EL (cell line): ENCODE measurements around the gene PLEKHA4.
"Not testable (repeated sequence)": the region's sequence is repeated elsewhere in the genome, so short reads cannot be mapped to it uniquely, and the experiment has no call there.

Experiments
- DNase-seq: peaks from one replicate; pipeline ENCODE4 v3.0.0-alpha.2; 2016

The PLEKHA4 gene

DNA sequence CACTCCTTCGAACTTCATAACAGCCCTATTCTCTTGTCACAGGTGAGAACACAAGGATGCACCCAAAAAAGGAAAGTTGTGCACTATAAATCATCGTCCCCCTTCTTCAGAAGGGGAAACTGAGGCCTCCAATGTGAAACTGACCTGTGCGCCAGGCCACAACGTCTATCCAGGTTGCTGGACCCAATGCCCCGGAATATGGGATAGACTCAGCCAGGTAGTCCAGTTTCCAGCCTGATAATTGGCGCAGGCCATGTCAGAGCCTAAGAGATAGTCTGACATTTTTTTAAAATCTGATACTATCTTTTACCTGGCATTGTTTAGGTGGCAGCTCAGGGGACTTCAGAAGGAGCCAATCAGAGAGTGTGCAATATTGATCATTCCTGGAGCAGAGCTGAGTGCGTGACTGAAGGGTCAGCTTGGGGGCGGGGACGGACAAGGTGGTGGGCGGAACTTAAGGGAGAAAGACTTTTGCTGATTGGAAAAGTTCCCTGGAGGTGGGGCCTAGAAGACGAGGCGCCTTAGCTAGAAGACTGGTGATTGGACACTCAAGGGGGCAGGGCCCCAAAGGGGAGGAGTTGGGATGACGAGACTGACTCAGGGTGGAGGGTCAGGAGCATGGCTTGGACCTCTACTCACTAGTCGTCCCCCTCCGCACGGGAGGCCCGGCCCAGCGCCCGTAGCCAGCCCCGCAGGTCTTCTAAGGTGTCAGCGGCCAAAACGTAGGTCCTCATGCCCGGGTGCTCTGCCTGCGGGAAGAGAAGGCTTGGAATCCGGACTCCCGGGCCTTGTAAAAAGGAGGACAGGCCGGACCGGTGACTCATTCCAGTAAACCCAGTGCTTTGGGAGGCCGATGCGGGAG, 8.5 kb downstream of the PLEKHA4 start:
- DNase-seq: no peak

DNA sequence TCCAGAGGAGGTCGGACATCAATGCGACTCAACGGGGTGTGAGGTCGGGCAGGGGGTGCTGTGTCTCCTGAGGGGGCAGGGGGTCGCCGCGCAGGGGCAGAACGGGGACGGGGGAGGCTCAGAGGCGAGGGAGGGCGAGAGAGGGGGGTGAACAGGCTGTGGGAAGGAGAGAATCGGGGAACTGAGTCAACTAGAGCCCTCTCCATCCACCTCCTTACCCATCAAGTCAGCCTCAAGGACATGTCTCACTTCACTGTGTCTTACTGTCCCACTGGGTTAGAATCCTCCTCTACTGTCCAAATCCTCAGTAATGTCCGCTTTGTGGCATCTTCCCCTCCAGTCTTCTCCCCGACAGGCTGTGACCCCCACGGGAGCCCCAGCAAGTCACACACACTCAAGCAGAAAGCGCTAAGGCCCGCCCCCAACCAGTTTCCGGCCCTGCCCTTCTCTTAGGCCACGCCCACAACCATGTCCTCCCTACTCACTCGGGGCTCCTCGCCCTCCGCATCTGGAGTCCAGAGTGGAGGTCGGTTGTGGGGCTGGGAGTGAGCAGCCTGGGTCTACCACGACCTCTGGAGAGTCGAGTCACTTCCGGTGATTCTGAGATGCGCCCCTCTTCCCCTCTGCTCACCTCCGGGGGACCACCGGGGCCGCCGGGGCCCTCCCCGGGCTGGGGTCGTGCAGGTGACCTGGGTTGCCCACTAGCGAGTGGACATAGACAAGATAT, 9.3 kb downstream of the PLEKHA4 start:
- no peak for DNase-seq

- no peak for DNase-seq
Observed at GRCh38 chr19:48856921-48857320, 11.5 kb downstream of the PLEKHA4 start.

- no peak for DNase-seq
Observed at GRCh38 chr19:48854103-48854502, 14.3 kb downstream of the PLEKHA4 start.

DNA sequence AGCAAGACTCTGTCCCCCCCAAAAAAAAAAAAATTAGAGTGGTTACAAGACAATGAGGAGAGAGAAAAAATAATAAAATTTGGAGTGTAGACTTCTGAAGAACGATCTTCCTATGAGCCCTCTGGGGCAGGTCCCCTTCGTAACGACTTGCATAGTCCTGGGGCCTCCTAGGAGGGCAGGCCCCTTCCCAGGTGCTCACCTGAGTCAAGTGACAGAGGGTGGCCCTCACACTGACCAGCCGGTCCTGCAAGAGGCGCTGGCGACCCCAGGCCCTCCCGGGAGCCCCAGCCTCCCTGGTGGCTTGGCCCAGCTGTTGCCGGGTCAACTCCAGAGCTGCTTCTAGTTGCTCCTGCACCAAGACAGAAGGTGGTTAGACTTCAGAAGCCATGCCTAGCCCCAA, 14.9 kb downstream of the PLEKHA4 start:
- no peak for DNase-seq

DNA sequence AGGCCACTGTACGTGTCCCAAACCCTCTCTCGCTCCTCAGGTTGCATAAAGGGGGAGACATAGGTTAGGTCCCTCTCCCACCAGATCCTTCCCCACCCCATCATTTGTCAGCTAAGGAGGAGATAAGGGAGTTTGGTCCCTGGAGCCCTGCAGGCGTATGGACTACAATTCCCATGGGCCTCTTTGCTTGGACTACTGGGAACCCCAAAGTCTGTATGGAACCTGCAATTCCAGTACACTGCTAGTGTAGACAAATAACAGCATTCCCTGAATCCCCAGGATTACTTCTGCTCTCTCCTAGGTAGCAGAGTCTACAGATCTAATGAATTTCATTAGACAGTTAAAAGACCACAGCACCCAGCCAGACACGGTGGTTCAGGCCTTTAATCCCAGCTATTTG, 16.1 kb downstream of the PLEKHA4 start:
- no peak for DNase-seq

DNA sequence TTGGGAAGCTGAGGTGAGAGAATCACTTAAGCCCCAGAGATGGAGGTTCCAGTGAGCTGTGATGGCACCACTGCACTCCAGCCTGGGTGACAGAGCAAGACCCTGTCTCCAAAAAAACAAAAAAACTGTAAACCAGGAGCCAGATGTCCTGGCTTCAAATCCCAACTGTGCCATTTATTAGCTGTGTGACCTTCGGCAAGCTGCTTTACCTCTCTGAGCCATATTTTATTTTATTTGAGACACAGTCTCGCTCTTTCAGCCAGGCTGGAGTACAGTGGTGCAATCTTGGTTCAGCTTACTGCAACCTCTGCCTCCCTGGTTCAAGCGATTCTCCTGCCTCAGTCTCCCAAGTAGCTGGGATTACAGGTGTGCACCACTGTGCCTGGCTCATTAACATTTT, 21.8 kb downstream of the PLEKHA4 start:
- not testable (repeated sequence) for DNase-seq

DNA sequence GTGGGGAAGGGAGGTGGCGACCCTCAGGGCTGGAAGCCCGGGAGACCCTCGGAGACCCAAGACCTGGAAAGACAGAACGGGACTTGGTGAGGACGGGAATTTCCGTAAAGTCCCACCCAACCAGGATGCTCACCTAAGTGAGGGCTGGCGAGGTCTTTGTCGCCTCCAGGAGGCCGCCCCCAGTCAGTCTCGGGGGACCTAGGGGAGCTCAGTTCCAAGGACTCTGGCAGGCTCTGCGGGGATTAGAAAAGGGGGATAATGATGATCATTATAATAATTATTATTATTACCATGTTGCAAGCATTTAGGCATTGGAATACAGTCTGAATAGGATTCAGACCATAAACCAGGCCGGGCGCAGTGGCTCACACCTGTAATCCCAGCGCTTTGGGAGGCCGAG, 23.0 kb downstream of the PLEKHA4 start:
- no peak for DNase-seq

DNA sequence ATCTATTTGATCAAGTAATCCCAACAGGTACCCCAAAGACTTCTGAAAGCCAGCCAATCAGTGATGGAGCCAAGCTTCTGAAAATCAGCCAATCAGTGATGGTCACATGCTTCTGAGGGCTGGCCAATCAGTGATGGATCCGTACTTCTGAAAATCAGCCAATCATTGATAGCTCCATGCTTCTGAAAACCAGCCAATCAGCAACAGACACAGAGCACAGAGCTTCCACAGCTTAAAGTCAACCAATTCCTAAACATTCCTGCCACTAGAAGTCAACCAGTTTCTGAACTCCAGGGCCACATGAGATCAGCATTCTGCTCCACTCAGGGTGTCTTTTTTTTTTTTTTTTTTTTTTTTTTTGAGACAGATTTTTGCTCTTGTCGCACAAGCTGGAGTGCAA, 23.9 kb downstream of the PLEKHA4 start:
- DNase-seq: peak; percentile 61

DNA sequence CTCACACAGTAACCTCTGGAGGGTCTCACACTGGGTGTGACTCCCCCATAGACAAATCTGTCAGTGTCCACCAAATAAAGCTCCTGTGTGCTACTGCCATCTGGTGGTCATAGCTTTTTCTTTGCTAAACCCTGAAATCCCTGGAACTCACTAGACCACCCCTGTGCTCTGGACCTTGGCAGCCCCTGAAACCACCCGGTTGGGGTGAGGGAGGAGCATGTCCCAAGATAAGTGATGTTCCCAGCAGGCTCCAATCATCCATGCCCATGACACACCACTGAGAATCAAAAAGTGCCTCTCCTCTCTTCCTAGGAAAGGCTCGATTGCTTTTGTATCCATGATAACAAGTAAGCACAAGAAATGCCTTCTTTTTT, 25.6 kb downstream of the PLEKHA4 start:
- peak; percentile 55 for DNase-seq

DNA sequence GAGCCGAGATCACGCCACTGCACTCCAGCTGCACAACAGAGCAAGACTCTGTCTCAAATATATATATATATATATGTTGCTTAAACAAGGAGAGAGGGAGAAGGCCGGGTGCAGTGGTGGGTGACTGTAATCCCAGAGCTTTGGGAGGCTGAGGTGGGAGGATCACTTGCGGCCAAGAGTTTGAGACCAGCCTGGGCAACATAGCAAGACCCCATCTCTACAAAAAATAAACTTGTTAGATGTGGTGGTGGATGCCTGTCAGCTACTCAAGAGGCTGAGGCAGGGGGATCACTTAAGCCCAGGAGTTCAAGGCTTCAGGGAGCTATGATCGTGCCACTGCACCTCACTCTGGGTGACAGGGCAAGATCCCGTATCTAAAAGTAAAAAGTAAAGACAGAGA, 26.8 kb downstream of the PLEKHA4 start:
- DNase-seq: no peak

DNA sequence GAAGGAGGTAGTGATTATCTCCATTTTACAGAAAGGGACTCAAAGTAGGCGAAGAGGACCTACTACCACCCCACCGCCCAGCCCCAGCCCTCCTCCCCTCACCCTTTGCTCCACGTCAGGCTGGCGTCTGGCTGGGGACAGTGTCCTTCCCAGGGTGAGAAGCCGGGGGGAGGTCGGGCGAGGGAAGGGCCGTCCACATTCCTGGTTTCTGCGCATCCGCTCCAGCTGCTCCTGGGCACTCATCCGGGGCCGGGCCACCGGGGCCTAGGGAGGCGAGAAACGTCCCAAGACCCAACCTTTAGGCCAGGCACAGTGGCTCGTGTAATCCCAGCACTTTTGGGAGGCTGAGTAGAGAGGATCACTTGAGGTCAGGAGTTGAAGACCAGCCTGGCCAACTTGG, 27.4 kb downstream of the PLEKHA4 start:
- no peak for DNase-seq

GRCh38 chr19:48837687-48838086, 30.7 kb downstream of the PLEKHA4 start:
- DNase-seq: no peak

- peak; percentile 80 for DNase-seq
Observed at GRCh38 chr19:48837051-48837524, 31.3 kb downstream of the PLEKHA4 start.

DNA sequence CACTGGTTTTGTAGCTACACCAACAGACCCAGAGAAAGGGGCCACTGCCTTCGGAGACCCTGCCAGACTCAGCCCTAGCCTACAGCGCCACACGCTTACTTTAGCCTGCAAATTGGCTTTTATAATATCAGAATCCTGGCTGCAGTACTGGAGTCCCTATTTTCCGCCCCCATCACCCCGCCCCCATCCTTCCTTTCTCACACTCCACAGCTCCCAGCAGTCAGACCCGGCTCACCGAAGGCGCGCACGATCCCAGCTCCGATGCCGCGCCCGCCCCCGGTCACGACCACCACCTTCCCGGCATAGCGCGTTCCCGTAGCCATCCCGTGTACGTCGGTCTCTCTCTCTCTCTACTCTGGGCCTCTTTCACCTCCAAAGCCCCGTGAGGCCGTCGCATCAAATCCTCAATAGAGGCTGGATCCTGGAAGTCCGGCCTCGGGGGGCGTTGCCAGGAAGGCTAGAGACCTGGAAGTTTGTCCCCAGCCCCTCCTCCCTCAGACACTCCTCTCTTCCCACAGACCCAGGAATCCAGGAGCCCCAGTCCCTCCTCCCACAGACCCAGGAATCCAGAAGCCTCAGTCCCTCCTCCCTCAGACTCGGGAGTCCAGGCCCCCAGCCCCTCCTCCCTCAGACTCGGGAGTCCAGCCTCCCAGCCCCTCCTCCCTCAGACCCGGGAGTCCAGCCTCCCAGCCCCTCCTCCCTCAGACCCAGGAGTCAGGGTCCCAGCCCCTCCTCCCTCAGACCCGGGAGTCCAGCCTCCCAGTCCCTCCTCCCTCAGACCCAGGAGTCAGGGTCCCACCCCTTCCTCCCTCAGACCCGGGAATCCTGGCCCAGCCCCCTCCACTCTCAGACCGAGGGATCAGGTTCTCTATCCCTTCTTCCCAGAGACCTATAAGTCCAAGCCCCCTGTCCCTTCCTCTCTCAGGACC, 32.1 kb downstream of the PLEKHA4 start, which contains the start of gene HSD17B14:
HSD17B14 (minus strand) TSS at position 403 of the 929 bp plus-strand sequence; CDS start at position 323, 80 bp downstream.
- DNase-seq: peak; percentile 35

GRCh38 chr19:48835734-48836088, 32.7 kb downstream of the PLEKHA4 start:
- DNase-seq: peak; percentile 80

DNA sequence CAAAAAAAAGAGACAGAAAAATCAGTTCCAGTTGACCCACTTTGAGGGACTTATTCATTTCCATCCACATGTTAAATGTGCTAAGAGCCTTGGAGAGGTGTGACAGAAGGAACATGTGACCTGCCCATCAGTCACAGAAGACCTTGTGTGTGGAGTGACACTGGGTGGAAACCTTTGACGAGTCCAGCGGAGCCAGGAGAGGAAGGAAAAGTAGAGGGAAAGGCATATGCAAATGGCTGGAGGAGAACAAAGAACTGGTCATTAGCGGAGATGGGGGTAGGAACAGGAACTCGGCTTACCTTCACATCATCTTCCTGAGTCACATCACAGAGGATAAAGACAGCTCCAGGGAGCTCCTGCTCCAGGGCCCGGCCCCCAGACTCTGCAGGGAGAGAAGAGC, 34.4 kb downstream of the PLEKHA4 start:
- no peak for DNase-seq

DNA sequence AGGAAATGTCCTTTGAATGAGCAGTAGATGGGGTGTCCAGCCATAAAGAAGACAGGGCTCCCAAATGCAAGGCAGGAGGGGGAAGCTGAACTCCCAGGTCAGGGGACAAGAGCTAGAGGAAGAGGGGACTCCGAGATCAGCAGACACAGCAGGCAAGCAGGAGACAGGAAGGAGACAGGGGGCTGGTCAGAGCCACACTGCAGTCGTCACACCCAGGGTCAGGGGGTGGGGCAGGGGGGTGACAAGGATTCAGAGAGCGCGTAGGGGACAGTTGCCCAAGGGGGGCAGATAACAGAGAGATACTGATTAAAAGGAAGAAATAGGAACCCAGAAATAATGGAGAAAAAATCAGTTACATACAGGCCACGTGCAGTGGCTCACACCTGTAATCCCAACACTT, 35.4 kb downstream of the PLEKHA4 start:
- DNase-seq: no peak

- DNase-seq: no peak
Observed at GRCh38 chr19:48830965-48831364, 37.5 kb downstream of the PLEKHA4 start.

DNA sequence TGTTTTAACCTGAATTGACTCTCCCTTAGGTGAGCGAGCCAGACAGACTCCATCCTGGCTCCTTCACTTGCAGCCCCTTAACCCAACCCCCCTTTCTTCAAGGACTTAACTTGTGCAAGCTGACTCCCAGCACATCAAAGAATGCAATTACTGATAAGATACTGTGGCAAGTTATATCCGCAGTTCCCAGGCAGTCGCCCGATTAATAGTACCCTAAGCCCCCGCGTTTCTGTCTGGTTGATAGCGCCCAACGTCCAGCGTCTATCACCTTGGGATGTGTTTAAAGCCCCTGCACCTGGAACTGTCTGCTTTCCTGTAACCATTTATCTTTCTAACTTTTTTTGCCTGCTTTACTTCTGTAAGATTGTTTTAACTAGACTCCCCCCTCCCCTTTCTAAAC, 38.3 kb downstream of the PLEKHA4 start:
- DNase-seq: no peak

- DNase-seq: no peak
Observed at GRCh38 chr19:48826606-48827020, 41.8 kb downstream of the PLEKHA4 start.

DNA sequence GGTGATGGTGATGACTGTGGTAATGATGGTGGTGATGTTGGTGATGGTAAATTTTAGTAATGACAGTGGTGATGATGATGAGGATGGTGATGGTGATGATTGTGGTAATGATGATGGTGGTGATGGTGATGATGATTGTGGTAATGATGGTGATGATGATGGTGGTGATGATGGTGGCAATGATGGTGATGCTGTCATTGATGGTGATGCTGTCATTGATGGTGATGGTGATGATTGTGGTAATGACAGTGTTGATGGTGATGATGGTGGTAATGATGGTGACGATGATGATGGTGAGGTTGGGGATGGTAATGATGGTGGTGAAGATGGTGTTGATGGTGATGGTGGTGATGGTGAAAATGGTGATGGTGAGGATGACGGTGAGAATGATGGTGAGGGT, 45.9 kb downstream of the PLEKHA4 start:
- no peak for DNase-seq

DNA sequence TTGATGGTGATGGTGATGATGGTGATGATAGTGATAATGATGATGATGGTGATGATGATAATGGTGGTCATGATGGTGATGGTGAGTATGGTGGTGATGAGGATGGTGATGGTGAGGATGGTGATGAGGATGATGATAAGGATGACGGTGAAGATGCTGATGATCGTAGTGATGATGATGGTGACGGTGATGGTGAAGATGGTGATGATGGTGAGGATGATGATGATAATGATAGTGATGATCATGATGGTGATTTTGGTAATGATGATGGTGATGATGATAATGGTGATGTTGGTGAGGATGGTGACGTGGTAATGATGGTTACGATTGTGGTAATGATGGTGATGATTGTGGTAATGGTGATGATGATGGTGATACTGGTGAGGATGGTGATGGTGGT, 46.8 kb downstream of the PLEKHA4 start:
- DNase-seq: no peak
